Kidney epithelial cell (primary cell): ENCODE data around the gene RNPS1. TPM values are rescaled to one million over a fixed set of nuclear protein-coding genes. Genes with fewer than 3 reads are reported as not detected.

Experiments used
- DNase-seq: peaks from one replicate; pipeline ENCODE4 v3.0.0-alpha.2; 2010; ENCODE audit warnings: low read depth
- H3K27me3 ChIP-seq: 2 replicates; pipeline ENCODE4 v1.6.0; 2011; ENCODE audit warnings: low read length; ENCODE audit not compliant: control insufficient read depth, insufficient read depth
- H3K36me3 ChIP-seq: 2 replicates; pipeline ENCODE4 v1.5.1; 2011; ENCODE audit warnings: low read length; ENCODE audit not compliant: control insufficient read depth, insufficient read depth
- H3K4me3 ChIP-seq: 2 replicates; pipeline ENCODE4 v1.5.1; 2011; ENCODE audit warnings: low read depth, mild to moderate bottlenecking, control low read depth, low read length
- CTCF ChIP-seq: IDR thresholded peaks from 2 replicates; pipeline ENCODE4 v1.5.1; 2011; ENCODE audit warnings: mild to moderate bottlenecking, moderate library complexity, low read length, control low read depth, inconsistent platforms; ENCODE audit not compliant: insufficient read depth, poor library complexity, severe bottlenecking
- total RNA-seq: library from RNA; depleted of rRNA; stranded (reverse); fragments of >200 nt; gene quantifications from 2 replicates; pipeline ENCODE4 v1.2.3, GENCODE V29; 2015

RNPS1 gene
- total RNA-seq, 1 donor from 2014 or later = 243 TPM

- DNase-seq = no peak
- Histone ChIP-seq H3K36me3 (peaks cover 3% of the 10 kb centered on the region), H3K4me3 (no peak overlapping the region), H3K27me3 (peaks cover 24% of the 10 kb centered on the region)
- TF ChIP-seq CTCF = no peak
Observed at GRCh38 chr16:2235234-2235651, 32.7 kb downstream of the RNPS1 start.

- no peak for DNase-seq
- TF ChIP-seq CTCF = no peak
- Histone ChIP-seq H3K4me3 (no peak overlapping the region), H3K27me3 (peaks cover 24% of the 10 kb centered on the region), H3K36me3 (peaks cover 3% of the 10 kb centered on the region)
Observed at GRCh38 chr16:2234813-2235170, 33.1 kb downstream of the RNPS1 start.

- no peak for DNase-seq
- TF ChIP-seq CTCF = no peak
- H3K27me3 ChIP-seq = peaks cover 24% of the 10 kb centered on the region
- peaks cover 3% of the 10 kb centered on the region for H3K36me3 ChIP-seq
- H3K4me3 ChIP-seq = no peak overlapping the region
Observed at GRCh38 chr16:2233872-2234812, 33.8 kb downstream of the RNPS1 start.

GRCh38 chr16:2233046-2233775, 34.7 kb downstream of the RNPS1 start:
- Histone ChIP-seq H3K36me3 (peaks cover 3% of the 10 kb centered on the region), H3K4me3 (no peak overlapping the region), H3K27me3 (peaks cover 24% of the 10 kb centered on the region)
- TF ChIP-seq CTCF = no peak
- DNase-seq = no peak

- DNase-seq = no peak
- no peak for TF ChIP-seq CTCF
- peaks cover 15% of the 10 kb centered on the region for H3K27me3 ChIP-seq
- H3K4me3 ChIP-seq = no peak overlapping the region
- H3K36me3 ChIP-seq = peaks cover 3% of the 10 kb centered on the region
Observed at GRCh38 chr16:2232094-2232990, 35.6 kb downstream of the RNPS1 start.
